ENCODE results near the gene SYNRG.
"Not testable (repeated sequence)": the region's sequence is repeated elsewhere in the genome, so short reads cannot be mapped to it uniquely, and the experiment has no call there.

SYNRG gene, protein sequence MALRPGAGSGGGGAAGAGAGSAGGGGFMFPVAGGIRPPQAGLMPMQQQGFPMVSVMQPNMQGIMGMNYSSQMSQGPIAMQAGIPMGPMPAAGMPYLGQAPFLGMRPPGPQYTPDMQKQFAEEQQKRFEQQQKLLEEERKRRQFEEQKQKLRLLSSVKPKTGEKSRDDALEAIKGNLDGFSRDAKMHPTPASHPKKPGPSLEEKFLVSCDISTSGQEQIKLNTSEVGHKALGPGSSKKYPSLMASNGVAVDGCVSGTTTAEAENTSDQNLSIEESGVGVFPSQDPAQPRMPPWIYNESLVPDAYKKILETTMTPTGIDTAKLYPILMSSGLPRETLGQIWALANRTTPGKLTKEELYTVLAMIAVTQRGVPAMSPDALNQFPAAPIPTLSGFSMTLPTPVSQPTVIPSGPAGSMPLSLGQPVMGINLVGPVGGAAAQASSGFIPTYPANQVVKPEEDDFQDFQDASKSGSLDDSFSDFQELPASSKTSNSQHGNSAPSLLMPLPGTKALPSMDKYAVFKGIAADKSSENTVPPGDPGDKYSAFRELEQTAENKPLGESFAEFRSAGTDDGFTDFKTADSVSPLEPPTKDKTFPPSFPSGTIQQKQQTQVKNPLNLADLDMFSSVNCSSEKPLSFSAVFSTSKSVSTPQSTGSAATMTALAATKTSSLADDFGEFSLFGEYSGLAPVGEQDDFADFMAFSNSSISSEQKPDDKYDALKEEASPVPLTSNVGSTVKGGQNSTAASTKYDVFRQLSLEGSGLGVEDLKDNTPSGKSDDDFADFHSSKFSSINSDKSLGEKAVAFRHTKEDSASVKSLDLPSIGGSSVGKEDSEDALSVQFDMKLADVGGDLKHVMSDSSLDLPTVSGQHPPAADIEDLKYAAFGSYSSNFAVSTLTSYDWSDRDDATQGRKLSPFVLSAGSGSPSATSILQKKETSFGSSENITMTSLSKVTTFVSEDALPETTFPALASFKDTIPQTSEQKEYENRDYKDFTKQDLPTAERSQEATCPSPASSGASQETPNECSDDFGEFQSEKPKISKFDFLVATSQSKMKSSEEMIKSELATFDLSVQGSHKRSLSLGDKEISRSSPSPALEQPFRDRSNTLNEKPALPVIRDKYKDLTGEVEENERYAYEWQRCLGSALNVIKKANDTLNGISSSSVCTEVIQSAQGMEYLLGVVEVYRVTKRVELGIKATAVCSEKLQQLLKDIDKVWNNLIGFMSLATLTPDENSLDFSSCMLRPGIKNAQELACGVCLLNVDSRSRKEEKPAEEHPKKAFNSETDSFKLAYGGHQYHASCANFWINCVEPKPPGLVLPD (N-terminal part only)

DNA sequence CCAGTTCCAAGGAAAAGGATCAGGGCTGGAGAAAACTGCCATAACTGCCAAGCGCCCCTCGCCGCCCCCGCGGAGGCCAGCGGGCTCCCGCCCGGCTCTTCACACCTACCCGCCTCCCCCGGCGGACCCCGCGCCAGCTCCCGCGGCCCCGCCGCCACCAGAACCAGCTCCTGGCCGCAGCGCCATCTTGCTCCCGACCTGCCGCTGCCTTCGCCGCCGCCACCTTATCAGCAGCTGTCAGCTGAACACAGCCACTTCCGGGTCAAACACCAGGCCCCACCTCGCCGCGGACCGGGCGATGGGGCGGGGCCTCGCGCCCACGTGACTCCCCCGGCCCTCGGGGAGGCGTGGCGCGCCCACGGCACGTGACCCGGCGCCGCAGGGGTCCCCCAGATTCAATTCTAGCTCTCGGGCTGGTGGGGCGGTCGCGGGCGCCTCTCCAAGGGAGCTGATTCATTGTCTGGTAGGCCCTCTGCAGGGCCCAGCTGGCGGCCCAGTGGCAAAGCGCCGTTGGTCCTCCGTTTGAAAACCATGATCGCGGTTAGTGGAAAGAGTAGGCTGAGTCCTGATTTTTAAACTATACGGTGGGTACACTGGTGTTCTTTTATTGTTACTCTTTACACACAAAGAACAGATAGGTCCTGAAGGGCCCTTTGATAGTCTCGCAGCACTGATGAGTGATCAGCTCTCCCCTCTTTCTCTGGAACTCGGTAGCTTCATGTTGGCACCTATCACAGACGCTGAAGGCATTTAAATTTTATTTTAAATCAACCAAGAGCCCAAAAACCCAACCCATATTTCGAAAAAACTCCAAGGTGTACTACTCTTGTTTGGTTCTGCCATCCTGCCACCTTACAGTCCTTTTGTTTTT is at the start of gene SYNRG:
Gene SYNRG, minus strand, starts transcription at position 249 of the 871 bp plus-strand sequence. Its CDS starts 63 bp downstream, at position 186.
- ATAC-seq: peak; percentile 89 to 91

DNA sequence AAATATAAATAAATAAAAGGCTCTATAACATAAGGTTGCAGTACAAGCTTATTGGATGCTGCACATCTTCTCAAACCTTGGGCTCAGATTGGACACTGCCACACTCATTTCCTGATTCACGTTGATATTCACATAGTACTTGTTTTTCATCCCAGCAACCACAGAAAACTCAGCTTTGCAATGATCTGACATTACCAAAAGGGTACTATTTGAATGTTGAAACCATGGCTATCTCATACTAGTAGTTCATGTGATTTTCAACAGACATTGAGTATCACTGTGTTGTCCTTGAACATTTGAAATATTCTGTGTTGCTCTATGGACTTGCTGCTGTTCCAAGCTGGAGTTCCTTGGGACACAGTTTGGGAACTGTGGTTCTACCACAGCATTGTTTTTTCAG is 48.0 kb upstream of the SYNRG start:
- ATAC-seq: no peak

DNA sequence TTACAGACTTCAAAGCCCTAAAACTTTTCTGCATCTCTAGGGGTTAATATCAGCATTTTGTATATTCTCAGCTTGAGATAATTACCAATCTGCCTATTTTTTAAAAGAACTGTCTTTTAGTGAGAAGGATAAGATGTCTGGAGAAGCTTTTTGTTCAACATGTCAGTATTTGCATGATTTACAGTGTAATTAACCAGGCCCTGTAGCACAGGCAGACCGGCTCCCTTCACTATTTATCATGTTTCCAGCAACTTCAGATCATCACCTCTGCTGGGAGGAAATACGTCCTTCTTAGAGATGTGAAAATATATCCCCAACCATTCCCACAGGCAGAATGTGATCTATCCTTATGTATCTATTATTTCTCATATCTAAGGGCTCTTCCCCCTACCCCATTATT is 42.6 kb upstream of the SYNRG start:
- ATAC-seq: no peak

DNA sequence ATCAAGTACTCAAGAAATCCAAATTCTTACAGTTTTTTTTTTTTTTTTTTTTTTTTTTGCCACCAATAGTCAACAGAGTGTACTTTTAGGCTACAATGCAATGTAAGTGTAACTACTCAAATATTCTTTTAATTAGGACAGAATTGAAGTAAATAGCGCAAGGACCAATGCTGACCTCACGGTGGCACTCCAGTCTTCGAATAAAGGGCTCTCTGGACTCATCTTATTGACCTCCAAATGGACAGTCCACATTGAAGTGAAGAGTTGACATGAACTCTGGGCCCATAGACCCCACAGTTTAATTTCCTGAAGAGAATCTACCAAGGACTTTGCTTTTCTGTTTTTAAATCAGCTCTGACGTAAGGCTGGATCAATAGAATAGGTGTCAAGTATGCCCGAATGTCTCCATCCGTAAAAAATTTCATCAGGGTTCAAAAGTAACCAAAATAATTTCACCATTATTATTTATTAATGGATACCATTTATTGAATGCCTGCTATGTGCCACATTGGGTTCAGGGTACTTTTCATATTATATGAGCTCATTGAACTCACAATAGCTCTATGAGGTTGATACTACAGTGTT is 41.3 kb upstream of the SYNRG start:
- no peak for ATAC-seq

DNA sequence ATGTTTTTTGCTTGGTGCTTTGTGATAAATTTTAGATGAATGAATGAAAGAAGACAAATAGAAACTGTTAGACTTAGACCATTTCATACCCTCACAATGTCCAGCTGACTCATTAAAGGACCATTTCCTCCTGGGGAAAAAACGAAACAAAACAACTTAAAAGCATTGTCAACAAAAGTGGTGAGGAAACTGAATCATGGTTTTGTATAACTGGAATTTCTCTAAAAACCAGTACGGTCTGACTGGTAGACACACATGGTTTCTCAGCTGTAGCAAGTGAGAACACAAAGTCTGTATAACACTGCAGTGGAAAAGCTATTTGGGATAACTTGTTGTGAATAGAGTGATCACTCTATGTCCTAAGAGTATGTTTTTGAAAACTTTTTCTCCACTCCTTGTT is 39.3 kb upstream of the SYNRG start:
- ATAC-seq: no peak

DNA sequence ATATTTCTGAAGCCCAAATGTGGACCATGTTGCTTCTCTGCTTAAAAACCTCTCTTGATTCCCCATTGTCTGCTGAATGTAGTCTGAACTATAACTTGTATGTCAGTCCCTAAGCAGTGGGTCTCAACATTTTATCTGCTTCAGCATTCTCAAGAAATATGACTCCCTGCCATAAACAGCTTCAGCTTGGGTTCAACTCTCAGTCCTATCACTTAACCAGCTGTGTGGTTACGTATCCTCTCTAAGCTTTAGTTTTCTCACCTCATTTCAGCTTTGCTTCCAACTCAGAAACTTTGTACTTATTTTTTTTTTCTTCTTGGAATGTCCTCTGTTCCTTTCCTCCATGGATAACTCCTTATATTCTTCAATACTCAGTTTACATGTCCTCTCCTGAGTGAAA is 38.6 kb upstream of the SYNRG start:
- no peak for ATAC-seq

DNA sequence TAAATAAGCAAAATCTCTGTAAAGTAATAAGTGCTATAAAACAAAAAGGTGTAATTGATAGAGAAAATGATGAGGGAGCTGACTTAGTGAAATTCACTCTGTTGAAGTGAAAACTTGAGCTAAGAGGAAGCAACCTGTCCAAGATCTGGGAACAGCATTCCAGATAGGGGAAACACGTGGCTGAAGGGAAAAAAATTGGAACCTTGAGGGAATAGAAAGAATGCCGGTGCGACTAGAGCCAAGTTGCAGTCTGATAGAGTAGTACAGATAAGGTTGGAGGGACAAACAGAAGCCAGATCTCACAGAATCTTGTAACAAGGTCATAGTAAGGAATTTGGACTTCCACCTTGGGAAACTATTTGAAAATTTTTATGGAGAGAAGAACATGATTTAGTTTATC is 34.7 kb upstream of the SYNRG start:
- no peak for ATAC-seq

DNA sequence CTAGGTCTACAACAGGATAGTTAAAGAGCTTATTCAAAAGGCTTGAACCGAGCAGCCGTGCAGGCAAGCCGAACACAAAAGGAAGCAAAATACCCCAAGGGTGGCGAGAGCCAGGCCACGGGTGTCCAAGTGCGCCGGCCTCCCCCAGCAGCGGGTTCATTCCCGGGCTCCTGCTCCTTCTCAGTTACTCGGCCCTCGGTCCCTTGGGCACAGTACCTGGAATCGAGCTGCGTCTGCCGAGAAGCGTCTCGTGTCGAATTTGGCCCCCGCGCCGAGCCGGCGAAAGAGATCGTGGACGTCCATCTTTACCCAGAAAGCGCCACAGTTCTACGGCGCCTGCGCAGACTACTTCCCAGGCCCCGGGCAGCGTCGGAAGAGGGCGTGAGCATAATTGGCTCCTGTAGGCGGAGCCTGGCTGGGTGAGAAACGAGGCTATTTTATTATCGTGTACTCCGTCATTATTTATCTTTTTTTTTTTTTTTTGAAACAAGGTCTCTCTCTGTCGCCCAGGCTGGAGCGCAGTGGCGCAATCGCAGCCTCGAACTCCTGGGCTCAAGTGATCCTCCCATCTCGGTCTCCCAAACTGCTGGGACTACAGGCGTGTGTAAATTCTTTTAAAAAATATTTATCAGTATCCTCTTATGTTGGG is 34.0 kb upstream of the SYNRG start, which contains the start of gene DDX52:
Gene DDX52, minus strand, starts transcription at position 329 of the 649 bp plus-strand sequence. Its CDS starts 26 bp downstream, at position 303.
- ATAC-seq: peak; percentile 95 to 96

DNA sequence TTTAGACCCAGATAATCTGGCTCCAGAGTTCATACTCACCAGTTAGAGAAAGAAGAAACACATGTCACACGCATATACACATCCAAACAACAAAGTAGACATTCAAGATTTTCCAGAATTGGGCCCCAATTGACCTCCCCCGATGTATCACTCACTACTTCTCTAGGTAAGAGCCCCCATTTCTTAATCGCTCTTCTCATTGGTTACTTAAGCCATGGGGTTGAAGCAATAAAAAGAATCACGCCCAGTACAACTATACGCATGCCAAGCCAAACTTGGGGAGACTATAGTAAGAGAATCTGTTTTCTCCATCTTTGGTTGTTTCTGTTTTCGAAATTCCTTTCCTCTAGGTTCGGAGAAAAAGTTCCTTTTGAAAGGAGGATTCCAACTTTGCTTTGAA is 33.5 kb upstream of the SYNRG start:
- peak; percentile 24 to 51 for ATAC-seq

DNA sequence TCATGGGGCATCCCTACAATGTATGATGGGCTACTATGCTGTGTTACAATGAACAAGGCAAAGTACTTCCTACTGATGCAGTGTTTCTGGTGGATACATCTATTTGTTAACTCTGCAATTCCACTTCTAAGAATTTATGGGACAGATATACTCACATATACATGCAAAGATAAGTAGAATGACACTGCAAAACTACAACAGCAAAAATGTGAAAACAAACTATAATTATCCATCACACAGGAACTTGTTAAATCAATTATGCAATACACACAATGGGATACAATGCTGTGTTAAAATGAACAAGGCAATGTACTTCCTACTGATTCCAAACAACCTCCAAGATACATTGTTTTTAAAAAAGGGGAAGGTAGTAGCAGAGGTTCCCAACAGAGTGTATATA is 30.8 kb upstream of the SYNRG start:
- no peak for ATAC-seq

DNA sequence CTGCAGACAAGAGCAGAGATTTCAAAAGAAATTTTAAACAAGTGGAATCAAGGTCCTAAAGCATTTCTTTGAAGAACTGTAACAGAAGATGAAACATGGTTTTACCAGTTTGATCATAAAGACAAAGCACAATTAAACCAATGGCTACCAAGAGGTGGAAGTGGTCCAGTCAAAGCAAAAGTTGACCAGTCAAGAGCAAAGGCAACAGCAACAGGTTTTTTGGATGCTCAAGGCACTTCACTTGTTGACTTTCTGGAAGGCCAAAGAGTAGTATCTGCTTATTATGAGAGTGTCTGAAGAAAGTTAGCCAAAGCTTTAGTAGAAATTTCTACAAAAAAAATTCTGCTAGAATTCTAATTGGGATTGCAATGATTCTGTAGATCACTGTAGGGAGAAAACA is 28.7 kb upstream of the SYNRG start:
- no peak for ATAC-seq

DNA sequence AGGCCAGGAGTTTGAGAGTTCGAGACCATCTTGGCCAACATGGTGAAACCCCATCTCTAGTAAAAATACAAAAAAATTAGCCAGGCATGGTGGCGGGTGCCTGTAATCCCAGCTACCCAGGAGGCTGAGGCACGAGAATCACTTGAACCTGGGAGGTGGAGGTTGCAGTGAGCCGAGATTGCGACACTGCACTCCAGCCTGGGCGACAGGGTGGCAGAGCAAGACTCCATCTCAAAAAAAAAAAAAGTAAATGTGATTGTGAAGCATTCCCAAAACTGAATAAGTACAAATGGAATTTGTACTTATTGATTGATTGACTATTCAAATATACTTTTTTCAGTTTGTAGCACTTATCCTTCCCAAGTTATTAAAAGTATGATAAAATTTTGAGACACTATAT is 7.2 kb upstream of the SYNRG start:
- ATAC-seq: not testable (repeated sequence)

DNA sequence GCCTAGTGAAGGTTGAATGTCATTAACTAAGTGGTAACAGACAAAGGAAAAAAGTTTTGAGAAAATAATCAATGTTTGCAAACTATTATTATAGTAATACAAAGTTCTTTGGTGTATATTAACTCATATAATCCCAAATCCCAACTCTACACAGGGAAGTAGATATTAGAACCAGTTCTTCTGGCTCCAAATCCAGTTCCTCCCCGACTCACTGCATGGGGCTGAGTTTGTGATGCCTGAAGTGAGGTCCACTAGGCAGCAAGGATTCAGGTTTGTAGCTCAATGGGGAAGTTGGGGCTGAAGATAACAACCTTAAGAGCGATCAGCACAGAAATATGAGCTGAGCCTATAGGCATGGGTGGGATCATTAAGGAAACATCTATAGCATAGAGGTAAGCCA is 5.6 kb upstream of the SYNRG start:
- ATAC-seq: no peak

DNA sequence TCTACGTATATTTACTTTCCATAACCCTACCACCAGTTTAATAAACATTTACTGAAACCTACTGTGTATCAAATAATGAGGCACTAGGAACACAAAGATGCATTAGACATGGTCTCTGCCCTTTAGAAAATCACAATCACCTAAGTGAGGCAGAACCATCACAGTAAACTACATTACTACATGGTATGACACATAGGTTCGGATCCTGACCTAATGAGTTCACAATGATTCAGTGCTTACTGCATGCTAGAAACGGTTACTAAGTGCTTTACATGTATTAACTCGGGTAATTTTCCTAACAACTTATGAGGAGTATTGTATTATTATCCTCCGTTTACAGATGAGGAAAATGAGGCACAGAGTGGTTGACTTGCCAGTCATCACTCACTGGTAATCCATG is 5.2 kb upstream of the SYNRG start:
- peak in 1 of 2 donors; percentile 28 for ATAC-seq

DNA sequence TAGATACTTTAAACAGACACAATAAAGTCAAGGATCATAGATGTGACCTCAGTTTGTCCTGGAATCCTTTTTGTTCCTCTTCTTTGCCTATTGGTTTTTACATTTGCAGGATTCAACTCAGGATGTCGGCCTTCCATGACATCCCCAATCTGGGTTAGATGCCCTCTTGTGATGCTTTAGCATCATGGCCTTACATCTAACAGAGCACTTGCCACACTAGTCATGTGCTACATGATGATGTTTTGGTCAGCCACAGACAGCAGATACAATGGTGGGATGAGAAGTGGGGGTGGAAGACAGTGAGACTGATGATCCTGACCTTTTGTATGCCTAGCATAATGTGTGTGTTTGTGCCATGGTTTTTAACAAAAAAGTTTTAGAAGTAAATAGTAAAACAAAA is 1.8 kb upstream of the SYNRG start:
- no peak for ATAC-seq

DNA sequence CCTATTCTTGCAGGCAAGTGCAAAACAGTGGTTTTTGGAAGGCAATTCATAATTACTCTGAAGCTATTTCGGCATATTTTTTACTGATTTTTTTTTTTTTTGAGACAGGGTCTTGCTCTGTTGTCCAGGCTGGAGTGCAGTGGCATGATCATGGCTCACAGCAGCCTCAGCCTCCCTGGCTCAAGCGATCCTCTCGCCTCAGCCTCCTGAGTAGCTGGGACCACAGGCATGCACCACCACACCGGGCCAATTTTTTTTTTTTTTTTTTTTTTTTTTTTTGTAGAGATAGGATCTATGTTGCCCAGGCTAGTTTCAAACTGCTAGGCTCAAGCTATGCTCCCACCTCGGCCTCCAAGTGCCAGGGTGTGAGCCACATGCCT is 813 bp upstream of the SYNRG start:
- not testable (repeated sequence) for ATAC-seq

DNA sequence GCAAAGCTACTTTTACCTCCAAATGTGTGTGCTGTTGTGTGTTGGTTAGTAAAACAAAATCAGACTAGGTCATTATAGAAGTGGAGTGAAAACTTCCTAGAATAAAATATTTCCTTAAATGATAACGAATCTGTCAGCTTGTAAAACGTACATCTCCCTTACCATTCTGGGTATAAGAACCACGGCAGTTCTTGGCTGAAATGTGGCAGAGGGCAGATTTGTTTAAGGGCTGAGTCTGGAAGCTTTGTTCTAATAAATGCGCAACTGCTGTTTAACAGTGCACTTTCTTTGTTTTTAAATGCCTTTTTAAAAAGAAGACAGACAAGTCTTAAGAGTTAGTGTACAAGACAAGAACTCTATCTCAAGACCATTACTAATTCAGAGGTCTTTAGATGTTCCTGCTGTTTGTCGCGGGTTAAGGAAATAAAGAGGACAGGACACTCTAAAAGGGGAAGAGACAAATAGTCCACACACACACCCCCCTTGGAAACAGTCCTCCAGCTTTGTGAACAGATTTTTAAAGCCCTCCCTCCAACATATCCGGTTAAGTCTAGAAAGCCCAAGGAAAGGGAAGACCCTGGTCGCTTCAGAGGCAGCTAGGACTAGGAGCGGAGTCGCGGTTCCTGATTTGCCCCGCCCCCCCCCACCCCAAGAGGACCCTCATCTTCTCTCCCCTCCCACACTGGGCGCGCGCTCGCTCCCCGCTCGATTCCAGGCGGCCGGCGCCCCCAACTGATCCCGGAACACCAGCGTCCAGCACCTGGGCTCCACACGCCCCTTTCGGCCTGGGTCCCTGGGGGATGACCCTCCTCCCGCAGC is 658 bp downstream of the SYNRG start:
- peak in 1 of 2 donors; percentile 4 for ATAC-seq

DNA sequence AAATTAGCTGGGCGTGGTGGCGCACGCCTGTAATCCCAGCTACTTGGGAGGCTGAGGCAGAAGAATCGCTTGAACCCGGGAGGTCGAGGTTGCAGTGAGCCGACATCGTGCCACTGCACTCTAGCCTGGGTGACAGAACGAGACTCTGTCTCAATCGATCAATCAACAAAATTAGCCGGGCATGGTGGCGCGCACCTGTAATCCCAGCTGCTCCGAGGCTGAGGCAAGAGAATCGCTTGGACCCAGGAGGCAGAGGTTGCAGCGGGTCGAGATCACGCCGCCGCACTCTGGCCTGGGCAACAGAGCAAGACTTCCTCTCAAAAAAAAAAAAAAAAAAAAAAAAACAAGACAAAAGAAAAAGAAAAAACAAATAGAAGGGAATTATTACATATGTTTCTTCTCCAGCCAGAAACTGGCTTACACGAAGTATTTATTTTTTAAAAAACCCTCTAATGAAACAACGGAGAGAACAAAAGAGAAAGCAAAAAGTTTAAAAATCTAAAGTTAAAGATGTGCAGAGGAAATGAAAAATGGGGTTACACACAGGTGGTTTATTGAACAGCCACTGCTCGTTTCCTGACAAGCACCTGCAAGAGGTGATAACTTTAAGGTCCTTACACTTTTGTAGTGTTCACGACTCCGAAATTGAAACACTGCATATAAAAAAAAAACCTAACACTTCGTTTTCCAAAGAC is 1.4 kb downstream of the SYNRG start:
- no peak for ATAC-seq

DNA sequence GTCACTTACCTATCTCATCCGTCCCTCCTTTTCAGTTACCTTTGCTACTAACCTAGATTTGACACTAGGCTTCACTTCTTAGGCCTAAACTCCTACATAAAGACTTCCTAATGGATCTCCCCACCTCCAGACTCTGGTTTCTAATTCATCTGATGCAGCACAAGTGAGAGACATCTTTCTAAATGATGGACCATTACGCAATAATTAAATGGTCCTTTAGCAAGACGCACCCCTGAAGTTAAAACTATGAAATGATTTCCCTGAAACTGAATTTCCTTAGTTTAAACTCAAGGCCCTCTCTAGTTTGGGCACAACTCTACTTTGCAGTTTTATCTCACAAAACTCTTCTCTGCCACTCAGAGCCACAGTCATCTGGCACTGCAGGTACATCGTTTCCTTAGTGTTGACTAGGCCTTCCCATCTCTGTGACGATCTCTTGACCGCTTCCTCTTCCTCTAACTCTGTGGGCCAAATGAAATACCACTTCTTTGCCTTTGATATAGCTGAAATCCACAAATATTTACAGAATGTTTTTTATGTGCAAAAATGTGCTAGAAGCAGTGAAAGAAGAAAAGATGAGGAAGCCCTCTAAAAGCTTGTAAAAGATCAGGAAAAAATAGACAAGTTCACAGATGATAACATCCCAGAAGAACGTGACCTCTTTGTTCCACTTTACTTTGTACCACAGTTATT is 3.3 kb downstream of the SYNRG start:
- no peak for ATAC-seq
